Retina (tissue), 1 donor: ENCODE measurements around the gene FATE1.

Experiments used
- DNase-seq: peaks from one replicate; pipeline ENCODE4 v3.0.0-alpha.2; 2016

FATE1 gene

DNA sequence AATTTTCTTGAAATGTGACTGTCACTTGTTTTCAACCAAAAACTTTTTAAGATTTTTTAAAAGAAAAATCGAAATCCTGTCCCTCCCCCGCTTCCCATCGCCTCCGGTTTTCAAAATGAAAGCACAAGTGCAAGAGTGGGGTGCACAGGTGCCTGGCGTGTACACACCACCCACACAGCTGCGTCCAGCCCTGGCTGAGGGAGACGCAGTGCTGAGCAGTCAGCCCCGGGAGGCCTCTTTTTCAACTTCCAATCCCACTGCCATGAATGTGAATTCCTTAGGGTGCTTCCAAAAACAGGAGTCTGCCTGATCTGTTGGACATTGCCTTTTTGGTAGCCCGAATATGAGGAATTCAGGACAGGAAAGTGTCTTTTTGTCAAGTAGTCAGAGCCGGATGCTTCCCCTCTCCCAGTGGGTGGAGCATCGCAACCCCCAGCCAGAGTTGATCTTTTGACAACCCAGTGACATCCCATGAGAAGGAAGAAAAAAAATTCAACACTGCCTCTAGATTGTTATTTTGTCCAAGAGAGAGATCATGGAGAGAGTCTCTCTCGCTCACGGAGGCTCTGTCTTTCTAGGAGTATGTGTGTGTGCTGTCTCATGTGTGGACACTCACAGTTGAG is 11.7 kb upstream of the FATE1 start:
- no peak for DNase-seq

DNA sequence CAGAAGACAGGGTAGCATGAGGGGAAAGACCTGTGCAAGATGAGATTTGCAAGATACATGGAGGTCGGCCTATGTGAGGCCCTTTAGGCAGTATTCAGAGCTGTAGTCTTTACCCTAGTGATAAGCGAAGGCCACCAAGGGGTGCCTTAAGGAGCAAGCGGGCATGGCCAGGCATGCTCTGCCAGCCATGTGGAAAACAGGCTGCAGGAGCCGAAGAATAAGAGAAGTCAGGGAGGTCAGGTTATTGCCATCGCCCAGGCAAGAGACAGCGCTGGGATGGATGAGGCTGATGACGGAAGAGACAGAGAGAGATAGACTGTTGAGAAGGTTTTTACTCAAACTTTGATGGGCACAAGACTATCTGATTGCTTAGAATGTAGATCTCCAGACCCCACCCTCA is 7.0 kb upstream of the FATE1 start:
- no peak for DNase-seq

DNA sequence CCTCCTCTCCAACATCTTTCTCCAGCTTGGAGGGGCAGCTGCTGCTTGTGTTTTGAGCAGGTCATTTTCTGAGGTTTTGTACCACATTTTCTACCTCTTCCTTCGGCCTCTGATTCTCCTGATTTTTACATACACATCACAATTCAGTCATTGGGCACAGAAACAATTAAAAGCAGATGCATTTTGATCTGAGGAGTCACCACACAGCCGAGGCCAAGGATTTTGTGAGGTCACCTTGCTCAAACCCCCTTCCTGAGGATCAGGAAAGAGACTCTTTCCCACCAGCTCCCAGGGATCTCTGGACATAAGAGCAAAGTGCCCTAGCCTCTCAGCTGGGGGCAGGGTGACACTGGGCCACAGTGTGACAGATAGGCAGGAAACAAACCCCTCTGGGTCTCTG is 5.4 kb upstream of the FATE1 start:
- DNase-seq: no peak

DNA sequence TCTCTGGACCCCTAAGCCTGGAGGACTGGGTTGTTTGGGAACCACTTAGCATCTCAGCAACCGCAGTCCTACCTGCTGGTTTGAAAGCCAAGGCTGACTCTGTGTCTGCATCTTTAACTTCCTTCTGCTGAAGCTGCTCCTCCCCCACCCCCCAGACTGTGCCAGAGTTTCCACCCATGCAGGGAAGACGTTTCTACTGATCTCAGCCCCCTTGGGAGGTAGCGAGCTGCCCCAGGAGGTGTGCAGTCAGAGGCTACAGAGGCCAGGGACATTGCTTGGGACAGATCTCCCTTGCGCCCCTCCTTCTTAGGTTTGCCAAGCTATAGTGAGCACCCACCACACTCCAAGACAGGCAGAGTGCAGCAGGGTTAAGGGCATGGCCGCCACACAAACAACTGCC is 4.7 kb upstream of the FATE1 start:
- DNase-seq: no peak

DNA sequence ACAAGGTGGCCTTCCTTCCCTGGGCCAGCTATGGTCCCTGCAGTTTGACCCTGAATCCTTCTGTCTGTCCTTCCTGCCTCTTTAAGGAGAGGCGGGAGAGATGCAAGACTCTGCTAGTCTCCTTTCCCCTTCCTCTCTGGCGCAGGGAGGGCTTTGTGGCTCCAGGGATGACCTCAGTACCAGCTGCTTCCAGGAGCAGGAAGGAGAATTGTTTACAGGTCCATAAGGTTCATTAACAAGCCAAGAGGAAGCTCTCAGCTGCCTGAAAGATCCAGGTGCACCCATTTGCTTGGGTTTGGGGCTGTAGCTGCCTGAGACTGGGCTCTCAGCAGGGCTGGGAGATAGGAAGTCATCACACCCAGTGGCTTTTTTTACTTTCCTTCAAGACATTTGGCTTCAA is 4.0 kb upstream of the FATE1 start:
- no peak for DNase-seq

DNA sequence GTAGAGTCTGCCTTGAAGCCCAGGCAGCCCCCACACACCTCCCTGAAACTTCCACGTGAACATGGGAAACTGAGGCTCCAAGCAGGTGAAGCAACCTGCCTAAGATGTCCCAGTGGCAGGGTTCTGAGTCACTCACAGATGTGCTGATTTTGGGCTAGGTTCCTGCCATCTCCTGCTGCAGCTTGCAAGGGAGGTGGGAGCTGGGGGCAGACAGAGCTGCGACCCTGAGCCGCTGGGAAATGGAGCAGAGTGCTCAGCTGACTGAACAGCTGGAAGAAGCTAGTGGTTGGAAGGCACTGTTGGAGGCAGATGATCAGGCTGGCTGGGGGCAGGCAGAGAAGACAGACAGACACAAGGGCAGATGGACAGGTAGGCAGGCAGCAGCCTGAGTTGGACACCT is 3.6 kb upstream of the FATE1 start:
- no peak for DNase-seq

DNA sequence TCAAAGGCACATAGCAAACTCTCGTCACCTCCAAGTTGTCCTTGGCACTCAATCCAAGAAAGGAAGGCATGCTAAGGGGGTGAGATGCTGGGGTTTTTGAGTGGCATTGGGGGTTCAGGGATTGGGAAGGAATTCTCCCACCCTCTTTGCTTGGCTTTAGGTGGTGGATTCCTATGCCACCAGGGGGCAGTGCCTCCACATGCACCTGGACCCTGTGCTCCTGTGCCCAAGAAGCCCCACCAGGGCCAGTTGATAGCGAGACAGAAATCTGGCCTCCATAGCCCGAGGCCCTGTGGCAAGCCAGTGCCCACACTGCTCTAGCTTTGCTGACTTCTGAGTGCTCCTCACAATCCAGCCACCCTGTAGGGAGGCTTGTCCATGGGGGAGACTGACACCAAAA is 2.0 kb upstream of the FATE1 start:
- DNase-seq: no peak

DNA sequence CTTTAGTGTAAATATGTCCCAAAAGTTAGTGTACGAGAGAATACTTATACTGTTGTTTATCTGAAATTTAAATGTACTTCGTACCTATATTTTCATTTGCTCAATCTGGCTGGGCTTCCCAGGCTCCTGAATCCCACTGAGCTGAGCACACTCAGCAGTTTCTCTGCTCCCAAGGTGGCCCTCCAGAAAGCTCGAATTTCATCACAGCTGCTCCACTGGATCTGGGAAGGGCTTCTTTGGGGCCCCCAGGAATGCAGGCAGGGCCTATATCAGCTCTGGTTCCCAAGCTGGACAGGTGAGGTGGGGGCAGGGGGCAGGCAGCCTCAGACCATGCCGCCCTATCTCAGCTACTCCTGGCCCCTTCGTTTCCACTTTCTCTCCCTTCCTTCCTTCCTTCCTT is 1.5 kb upstream of the FATE1 start:
- DNase-seq: no peak

DNA sequence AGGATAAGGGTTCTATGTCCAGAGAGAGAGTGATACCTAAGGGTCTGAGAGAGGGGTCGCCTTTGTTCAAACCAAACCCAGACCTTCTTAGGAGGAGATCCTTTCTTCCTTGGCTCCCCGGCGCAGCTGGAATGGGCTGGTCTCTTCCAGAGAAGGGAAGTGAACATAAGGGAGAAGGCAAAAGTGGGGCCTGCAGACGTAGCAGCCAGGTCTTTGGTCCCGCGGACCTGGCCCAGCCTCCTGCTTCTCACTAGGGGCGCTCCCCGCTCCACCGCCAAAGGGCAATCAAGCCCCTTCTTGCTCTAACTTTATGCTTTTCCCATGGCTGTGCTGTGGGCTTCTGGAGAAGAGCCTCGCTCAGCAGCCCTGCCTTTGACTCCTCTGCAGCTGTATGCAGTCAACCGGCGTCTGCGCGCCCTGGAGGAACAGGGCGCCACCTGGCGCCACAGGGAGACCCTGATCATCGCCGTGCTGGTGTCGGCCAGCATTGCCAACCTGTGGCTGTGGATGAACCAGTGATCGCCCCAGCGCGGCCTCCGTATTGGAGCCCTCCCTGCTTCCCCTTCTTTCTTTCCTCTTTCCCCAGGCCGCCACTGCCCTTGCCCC is 6.5 kb downstream of the FATE1 start:
- DNase-seq: peak; percentile 47

DNA sequence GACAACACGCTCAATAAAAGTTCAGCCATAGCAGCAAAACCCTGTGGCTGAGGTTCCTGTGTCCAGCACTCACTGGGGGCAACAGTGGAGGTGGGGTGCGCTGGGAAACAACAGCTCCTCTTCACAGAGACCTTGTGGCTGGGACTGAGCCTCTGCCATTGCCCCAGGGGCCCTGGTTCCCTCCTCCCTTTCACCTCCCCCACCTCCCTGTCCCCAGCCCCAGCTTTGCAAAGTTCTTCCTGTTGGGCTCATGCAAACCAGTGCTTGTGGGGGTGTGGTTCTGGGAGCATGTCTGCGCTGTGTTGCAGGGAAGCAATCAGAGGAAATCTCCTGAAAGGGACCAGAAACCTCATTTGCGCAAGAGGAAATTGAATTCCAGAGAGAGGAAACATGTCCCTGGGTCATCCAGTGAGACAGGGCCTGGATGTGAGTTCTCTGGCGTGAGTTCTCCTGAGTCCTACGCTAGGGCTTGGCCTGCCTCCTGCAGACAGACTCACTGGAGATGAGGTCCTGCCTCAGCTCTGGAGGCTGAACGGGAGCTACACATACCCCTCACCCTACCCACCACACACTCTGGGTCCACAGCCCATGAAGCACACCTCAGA is 7.4 kb downstream of the FATE1 start:
- no peak for DNase-seq

DNA sequence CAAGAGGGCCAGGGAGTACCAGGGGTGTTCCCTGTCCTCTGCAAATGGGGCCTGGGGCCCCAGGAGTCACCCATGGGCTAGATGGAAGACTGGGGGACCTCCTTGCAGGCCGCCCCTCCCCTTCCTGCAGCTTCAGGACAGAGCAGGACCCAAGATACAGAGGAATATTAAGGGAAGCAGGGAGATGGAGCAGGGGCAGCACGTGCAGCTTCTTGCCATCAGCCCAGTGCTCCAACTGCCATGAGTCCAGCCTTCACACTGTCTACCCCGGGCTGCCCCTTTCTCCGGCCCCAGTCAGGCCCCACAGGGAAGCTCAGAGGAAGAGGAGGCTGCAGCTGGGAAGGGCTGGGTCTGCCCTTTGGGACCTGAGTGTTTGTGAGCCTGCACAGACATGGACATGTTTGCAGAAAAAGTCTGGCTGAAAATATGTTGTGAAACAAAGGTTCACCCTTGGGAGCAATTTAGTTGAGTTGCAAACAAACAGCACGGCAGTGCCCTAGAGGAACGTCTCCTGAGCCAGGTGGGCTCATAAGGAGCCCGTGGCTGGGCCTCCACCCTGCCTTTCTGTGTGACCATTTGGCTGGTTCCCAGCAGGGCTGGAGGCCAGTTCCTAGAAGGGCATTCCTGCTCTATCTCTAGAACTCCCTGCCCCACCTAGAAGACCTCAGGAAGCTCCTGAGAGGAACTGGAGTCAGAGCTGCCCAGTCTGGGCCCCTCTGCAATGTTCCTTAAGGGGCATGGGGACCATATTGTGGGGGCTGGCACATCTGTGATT is 8.9 kb downstream of the FATE1 start:
- no peak for DNase-seq

DNA sequence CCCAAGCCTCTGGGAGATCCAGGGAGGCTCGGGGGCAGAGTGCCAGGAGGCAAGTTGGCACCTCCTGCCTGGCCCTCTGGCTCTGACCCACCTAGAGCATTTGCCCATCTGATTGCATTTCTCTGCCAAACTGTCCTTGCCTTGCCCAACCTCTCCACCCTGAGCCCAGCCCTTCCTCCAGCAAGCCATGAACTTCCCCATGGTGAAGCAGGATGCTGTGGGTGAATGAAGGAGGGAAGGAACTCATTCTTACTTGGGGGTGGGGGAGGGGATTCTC is 9.4 kb downstream of the FATE1 start:
- DNase-seq: no peak

DNA sequence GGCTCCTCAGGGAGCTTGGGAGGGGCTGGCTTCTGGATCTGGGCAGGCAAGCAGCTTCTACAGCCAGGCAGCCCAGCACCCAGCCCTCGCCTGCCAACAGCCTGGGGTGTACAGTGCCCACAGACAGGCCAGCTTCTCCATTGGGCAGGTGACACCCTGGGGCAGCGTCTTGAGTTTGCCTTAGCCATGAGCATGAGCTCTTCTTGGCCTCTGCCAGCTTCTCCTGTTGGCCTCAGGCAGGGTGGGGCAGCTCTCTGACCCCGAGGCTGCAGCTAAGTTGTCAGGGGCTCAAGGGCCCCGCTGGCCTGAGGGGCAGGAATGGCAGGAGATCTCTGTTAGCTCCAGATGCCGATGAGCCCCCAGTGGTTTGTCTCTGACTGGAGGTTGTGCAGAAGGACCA is 10.9 kb downstream of the FATE1 start:
- DNase-seq: no peak

DNA sequence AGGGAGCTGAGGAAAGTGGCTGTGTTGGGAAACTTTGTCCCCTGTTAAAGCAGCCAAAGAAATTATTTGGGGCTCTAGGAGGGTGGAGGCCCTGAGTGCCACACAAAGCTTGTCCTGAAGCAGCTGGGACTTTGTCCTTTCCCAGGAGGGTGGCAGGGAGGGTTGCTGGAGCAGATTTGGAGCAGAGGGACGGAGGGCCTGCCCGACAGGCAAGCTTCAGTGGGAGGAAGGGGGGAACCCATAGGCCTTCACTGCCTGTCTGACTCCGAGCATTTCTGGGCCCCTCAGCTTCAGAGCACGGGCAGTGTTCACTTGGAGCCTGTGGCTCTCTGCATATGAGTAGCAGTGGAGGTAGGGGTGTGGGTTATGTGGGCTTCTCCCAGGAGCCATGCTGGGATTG is 11.5 kb downstream of the FATE1 start:
- DNase-seq: no peak

DNA sequence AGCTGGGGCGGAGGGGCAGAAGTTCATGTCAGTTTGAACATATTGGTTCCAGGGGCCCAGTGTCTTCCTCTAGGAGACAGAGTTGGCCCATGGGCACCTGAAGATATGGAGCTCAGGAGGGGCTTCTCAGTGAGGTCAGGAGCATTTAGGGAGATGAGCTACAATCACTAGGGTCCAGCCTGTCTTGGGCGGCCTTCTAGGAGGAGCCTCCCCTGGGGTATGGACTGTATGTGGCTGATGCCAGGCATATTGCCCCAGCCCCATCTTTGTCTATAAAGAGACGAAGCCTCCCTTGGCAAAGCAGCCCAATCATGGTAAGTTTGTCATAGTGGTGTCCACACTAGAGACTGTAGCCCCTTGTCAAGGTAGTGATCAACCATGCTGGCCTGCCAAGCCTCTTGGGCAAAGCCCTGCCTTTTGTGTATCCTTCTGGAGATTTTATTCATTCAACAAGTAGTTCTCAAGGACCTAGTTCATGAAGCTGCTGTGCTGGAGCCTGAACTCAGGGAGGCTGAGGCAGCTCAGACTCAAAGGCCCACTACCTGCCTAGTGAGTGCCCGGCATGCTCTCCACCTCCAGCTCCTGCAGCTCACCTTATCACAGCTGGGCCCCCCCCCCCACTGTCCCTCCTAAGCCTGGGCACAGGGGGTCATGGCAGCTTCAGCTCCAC is 13.4 kb downstream of the FATE1 start:
- no peak for DNase-seq

DNA sequence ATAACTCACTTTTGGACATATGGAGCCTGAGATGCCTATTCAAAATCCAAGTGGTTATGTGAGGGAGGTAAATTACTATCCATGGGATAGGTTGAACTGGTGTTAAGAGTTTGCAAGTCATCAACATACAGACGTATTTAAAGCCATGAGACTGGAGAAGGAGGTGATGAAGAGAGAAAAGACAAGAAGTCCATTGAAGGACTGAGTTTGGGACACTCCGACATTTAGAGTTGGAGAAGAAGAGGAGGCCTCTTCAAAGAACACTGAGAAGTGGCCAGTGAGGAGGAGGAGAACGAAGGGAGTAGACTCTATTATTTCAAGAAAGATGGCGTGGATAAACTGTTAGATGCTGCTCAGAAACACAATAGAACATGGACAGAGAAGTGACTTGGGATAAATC is 18.6 kb downstream of the FATE1 start, which contains the start of gene CNGA2:
CNGA2 (plus strand) TSS at position 301 of the 400 bp plus-strand sequence. CDS start 3,738 bp downstream, outside the sequence.
- no peak for DNase-seq

DNA sequence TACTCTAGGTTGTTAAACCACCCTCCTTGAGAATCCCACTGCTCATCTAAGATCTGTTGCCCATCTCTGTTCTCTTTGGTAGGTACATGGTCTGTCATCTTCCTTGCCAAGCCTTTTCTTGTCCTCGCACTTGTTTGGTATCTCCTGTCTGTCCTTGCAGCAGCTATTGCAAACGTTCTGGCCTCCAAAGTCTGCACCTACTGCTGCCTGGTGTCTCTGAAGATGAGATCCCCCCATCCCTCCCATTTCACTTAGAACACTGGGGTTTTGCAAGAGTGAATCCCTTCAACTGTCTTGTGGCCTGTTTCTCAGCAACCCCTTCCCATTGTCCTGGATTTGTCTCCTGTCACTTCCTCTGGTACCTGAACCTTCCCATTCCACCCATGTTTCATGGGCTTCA is 19.4 kb downstream of the FATE1 start:
- no peak for DNase-seq

DNA sequence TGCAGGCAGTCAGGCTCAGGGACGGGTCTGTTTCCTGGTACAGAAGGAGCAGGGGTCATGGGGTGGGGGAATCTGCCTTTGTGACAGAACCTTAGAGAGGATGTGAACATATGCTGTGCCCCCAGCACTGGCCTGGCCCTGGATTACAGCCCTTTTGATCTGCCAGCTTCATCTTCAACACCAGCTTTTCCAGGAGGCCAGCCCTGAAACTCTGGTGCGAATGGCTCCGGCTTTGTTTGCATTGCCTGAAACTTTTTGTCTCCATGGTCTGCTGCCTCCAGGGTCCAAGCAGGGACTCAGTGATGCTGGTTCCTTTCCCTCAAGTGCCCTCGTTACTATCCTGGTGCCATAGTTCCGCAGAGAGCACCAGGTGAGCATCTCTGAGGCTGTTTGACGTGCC is 20.9 kb downstream of the FATE1 start:
- DNase-seq: no peak

DNA sequence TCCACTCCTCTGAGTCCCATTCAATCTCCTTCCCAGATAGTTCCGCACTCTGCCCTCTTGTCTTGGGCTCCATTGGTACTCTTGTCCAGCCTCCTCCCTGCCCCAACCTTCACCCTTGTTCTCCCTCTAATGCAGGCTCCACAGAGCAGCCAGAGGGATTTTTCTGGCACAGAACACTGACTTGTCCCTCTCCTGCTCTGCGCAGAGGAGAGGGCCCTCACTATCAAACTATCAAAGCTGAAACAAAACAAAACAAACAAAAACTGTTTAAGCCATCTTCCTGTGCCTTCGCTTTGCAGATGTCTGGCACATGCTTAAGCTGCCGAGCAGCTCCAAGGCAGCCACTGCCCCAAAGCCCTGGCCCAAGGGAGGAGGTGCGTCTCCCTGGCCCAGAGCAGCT is 21.7 kb downstream of the FATE1 start:
- no peak for DNase-seq

DNA sequence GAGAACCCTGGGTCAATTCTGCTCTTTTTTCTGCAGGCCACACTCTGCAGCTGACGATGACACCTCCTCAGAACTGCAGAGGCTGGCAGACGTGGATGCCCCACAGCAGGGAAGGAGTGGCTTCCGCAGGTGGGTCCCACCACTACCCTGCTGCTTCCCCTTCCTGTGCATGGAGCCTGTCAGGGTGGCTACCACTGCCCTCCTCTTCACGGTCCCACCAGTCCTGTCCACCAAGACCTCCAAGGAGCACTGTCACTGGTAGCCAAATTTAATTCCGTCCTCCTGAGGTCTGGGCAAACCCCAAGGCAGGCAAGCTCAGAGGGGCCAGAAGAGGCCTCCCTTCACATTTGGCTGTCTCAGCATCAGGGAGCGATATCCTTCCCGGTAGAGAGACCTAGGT is 22.9 kb downstream of the FATE1 start:
- no peak for DNase-seq

DNA sequence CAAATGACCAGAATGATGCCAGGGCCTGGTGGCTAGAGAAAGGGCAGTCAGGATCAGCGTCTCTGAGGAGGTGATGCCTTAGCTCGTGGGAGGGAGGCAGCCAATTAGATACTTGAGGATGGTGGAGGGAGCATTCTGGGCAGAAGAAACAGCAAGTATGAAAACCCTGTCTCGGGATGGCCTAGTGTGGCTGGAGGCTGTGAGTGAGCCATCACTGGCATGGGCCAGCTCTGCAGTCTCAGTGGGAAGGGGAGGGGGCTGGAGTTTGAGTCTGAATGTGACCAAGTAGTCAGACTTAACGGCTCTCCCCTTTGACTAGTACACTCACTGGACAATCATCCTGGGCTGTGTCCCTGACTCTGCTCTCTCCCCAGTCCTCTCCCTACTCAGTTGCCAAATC is 25.8 kb downstream of the FATE1 start:
- DNase-seq: no peak

DNA sequence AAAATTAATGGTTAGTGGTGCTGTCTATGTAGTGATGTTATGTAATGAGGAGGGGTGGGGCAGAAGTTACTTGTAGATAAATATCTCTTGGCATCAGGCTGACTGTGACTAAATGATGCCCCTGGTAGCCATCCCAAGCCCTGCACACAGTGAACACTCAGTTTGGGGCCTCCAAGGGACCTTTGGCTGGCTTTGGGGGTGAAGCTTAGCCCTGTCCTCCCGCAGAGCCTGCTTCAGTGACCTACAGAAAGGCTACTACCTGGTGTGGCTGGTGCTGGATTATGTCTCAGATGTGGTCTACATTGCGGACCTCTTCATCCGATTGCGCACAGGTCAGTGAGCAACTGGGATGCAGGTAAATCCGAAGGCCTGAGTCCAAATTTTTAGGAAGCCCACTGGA is 26.5 kb downstream of the FATE1 start:
- DNase-seq: no peak

DNA sequence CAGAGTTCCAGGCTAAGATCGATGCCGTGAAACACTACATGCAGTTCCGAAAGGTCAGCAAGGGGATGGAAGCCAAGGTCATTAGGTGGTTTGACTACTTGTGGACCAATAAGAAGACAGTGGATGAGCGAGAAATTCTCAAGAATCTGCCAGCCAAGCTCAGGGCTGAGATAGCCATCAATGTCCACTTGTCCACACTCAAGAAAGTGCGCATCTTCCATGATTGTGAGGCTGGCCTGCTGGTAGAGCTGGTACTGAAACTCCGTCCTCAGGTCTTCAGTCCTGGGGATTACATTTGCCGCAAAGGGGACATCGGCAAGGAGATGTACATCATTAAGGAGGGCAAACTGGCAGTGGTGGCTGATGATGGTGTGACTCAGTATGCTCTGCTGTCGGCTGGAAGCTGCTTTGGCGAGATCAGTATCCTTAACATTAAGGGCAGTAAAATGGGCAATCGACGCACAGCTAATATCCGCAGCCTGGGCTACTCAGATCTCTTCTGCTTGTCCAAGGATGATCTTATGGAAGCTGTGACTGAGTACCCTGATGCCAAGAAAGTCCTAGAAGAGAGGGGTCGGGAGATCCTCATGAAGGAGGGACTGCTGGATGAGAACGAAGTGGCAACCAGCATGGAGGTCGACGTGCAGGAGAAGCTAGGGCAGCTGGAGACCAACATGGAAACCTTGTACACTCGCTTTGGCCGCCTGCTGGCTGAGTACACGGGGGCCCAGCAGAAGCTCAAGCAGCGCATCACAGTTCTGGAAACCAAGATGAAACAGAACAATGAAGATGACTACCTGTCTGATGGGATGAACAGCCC is 28.0 kb downstream of the FATE1 start:
- no peak for DNase-seq
